Breast epithelium (tissue), 4 donors: ENCODE results near the gene CETP. TPM values are rescaled to one million over a fixed set of nuclear protein-coding genes. Genes with fewer than 3 reads are reported as not detected.

Experiments
- DNase-seq, 2 donors: peaks; one replicate each; pipeline ENCODE4 v3.0.0-alpha.2; 2019; ENCODE audit warnings: low spot score in 2 of 2
- H3K27ac ChIP-seq, 2 donors: fragments of 200-600 bp; sonication (generic) in 1 of 2; one replicate each; pipeline ENCODE4 v1.5.1; 2016 to 2019; ENCODE audit warnings: mild to moderate bottlenecking in 1 of 2
- H3K27me3 ChIP-seq, 2 donors: fragments of 200-600 bp; sonication (generic) in 1 of 2; one replicate each; pipeline versions ENCODE4 v1.5.1 to v1.6.0; 2017 to 2019; ENCODE audit warnings: control low read depth in 1 of 2, mild to moderate bottlenecking in 1 of 2
- H3K36me3 ChIP-seq: fragments of 200-600 bp; one replicate; pipeline ENCODE4 v1.5.1; 2019
- H3K4me1 ChIP-seq, 2 donors: fragments of 200-600 bp; sonication (generic); one replicate each; pipeline ENCODE4 v1.5.1; 2016 to 2019; ENCODE audit warnings: control low read depth in 1 of 2
- H3K4me3 ChIP-seq, 3 donors: fragments of 200-600 bp; sonication (generic); 1 replicate in 2 of 3; 2 replicates in 1 of 3; pipeline ENCODE4 v1.5.1; 2016 to 2019; ENCODE audit warnings: mild to moderate bottlenecking in 3 of 3, moderate library complexity in 2 of 3
- H3K9me3 ChIP-seq, 2 donors: fragments of 200-600 bp; sonication (generic) in 1 of 2; one replicate each; pipeline ENCODE4 v1.5.1; 2016 to 2019; ENCODE audit warnings: control low read depth in 1 of 2
- POLR2A ChIP-seq: fragments of 450-650 bp; IDR thresholded peaks from one replicate; pipeline ENCODE4 v1.6.1; 2016; ENCODE audit warnings: antibody characterized with exemption, mild to moderate bottlenecking, moderate library complexity
- POLR2AphosphoS5 ChIP-seq, 3 donors: sonication (generic); formaldehyde crosslinking; IDR thresholded peaks; one replicate each; pipeline ENCODE4 v1.6.1; 2017; ENCODE audit warnings: antibody characterized with exemption in 3 of 3
- intact Hi-C: fragments of 100-400 bp; cut with DNase I; formaldehyde crosslinking; loops from one replicate; pipeline ENCODE4 v1.15.1; 2023; ENCODE audit warnings: low total_unique reads
- total RNA-seq, 3 donors: library from RNA; depleted of rRNA; stranded (reverse); fragments of >200 nt; gene quantifications; one replicate each; pipeline ENCODE4 v1.1.0, GENCODE V29; 2016
- TF ChIP-seq, protein P1 (sequence below), 3 donors: fragments of 450-650 bp; IDR thresholded peaks; one replicate each; pipeline ENCODE4 v1.5.1; 2016 to 2017; ENCODE audit warnings: antibody characterized with exemption in 3 of 3, mild to moderate bottlenecking in 3 of 3, moderate library complexity in 3 of 3

Gene CETP
- total RNA-seq, 3 donors from 2014 or later = 0.44 to 0.80 (median 0.66) TPM

DNA sequence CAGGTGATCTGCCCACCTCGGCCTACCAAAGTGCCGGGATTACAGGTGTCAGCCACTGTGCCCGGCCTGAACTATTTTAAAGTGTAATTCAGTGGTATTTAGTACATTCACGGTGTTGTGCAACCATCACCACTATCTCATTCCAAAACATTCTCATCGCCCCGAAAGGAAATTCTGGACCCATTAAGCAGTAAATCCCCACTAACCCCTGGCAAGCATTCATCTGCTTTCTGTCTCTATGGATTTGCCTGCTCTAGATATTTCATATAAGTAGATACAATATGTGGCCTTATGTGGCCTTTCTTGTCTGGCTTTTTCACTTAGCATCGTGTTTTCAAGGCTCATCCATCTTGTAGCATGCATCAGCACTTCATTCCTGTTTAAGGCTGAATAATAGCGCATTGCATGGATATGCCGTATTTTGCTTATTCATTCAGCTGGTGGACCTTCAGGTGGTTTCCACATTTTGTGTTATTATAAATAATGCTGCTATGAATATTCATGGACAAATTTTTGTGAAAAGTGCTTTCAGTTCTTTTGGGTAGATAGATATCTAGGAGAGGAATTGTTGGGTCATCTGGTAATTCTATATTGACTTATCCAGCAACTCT lies 38.2 kb upstream of the CETP start:
- TF ChIP-seq POLR2AphosphoS5 (IDR thresholded peaks at IDR 0.05) (no peak), POLR2A (no peak)
- TF ChIP-seq, protein P1, sequence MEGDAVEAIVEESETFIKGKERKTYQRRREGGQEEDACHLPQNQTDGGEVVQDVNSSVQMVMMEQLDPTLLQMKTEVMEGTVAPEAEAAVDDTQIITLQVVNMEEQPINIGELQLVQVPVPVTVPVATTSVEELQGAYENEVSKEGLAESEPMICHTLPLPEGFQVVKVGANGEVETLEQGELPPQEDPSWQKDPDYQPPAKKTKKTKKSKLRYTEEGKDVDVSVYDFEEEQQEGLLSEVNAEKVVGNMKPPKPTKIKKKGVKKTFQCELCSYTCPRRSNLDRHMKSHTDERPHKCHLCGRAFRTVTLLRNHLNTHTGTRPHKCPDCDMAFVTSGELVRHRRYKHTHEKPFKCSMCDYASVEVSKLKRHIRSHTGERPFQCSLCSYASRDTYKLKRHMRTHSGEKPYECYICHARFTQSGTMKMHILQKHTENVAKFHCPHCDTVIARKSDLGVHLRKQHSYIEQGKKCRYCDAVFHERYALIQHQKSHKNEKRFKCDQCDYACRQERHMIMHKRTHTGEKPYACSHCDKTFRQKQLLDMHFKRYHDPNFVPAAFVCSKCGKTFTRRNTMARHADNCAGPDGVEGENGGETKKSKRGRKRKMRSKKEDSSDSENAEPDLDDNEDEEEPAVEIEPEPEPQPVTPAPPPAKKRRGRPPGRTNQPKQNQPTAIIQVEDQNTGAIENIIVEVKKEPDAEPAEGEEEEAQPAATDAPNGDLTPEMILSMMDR (IDR thresholded peaks at IDR 0.05) = no peak
- Histone ChIP-seq H3K27me3 (no peaks in the 10 kb centered on the region), H3K27ac (no peak overlapping the region), H3K36me3 (no peaks in the 10 kb centered on the region), H3K4me1 (no peaks in the 10 kb centered on the region), H3K4me3 (no peak overlapping the region), H3K9me3 (no peaks in the 10 kb centered on the region)
- DNase-seq = no peak
- intact Hi-C loops = no loop called here

DNA sequence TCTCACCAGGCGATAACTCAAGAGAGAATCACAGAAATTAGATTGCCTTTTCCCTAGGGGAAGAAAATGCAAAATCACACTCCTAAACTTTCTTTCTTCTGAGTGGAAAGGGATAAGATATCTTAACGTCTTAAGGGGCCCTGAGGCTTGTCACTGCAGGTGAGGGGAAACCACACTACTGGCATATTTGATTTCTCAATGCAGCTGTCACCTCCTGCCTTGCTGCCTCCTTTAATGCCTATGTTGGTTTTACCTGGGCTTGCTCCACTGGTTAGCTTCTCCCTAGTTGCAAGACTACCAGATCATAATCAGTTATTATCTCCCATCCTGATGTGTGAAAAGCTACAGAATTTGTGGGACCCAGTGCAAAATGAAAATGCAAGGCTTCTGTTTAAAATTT lies 34.3 kb upstream of the CETP start:
- TF ChIP-seq, protein P1 (IDR thresholded peaks at IDR 0.05) = no peak
- TF ChIP-seq POLR2AphosphoS5 (IDR thresholded peaks at IDR 0.05) (no peak), POLR2A (no peak)
- Histone ChIP-seq H3K36me3 (no peaks in the 10 kb centered on the region), H3K27ac (no peak overlapping the region), H3K4me3 (no peak overlapping the region), H3K27me3 (no peaks in the 10 kb centered on the region), H3K9me3 (no peaks in the 10 kb centered on the region), H3K4me1 (no peaks in the 10 kb centered on the region)
- DNase-seq = no peak
- intact Hi-C loops = no loop called here

DNA sequence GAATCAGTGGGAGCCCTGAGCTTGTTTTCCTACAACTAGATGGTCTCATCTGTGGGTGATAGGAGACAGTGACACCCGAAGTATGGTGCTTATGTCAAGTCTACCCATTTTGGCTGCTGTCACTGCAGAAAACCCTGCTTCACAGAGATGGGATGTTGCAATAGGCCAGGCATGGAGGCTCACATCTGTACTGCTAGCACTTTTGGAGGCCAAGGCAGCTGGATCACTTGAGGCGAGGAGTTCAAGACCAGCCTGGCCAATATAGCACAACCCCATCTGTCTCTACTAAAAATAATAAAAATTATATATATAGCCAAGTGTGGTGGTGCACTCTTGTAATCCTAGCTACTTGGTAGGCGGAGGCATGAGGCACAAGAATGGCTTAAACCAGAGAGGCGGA lies 32.1 kb upstream of the CETP start:
- intact Hi-C loops = loop anchor here (2.0 kb wide), 1 partner anchor 61 kb away; no protein-coding TSS in a partner anchor
- H3K4me1 ChIP-seq = no peaks in the 10 kb centered on the region
- TF ChIP-seq POLR2AphosphoS5 (IDR thresholded peaks at IDR 0.05) (no peak), POLR2A (no peak)
- TF ChIP-seq, protein P1 (IDR thresholded peaks at IDR 0.05) = no peak

DNA sequence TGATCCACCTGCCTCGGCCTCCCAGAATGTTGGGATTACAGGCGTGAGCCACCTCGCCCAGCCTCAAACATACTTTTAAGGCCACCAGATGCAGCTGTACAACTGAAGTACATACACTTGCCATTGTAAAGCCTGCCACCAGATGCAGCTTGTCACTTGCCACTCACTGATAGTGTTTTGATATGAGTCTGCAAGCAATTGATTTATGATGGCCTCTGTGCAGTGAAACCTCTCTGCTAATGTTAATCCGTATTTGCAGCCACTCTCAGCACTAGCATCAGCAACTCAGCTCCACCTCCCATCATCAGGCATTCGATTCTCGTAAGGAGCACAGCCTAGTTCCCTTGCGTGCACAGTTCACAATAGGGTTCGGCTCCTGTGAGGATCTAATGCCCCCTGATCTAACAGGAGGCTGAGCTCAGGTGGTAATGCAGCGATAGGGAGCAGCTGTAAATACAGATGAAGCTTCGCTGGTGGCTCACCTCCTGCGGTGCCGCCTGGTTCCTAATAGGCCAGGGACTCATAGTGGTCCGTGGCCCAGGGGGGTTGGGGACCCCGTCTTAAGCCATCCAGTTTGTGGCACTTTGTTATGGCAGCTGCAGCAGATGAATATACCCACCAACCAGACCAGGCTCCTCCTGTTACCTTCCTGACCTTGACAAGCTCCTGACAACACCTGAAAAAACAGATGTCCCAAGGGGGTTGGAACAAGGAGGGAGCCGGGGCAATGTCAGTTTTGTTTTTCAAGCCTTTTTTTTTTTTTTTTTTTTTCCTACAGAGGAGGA lies 31.1 kb upstream of the CETP start:
- peak overlapping the region; percentile 29 to 99 for H3K27ac ChIP-seq

More for the DNA sequence above, 32.1 kb upstream of the CETP start:
- H3K9me3 ChIP-seq = no peaks in the 10 kb centered on the region
- H3K4me3 ChIP-seq = no peak overlapping the region
- no peaks in the 10 kb centered on the region for H3K36me3 ChIP-seq
- DNase-seq = no peak
- no peak overlapping the region for H3K27ac ChIP-seq
- no peaks in the 10 kb centered on the region for H3K27me3 ChIP-seq

More for the DNA sequence above, 31.1 kb upstream of the CETP start:
- Histone ChIP-seq H3K9me3 (no peaks in the 10 kb centered on the region), H3K36me3 (no peaks in the 10 kb centered on the region), H3K27me3 (no peaks in the 10 kb centered on the region), H3K4me1 (peaks cover 0 to 9% of the 10 kb centered on the region in 2 donors), H3K4me3 (no peak overlapping the region)
- intact Hi-C loops = loop anchor here (2.0 kb wide), 1 partner anchor 62 kb away; no protein-coding TSS in a partner anchor
- no peak for DNase-seq
- TF ChIP-seq POLR2AphosphoS5 (IDR thresholded peaks at IDR 0.05) = no peak
- TF ChIP-seq, protein P1 (IDR thresholded peaks at IDR 0.05) = no peak
- no peak for TF ChIP-seq POLR2A
